ENCODE data around the gene SETD2. TPM values are rescaled to one million over a fixed set of nuclear protein-coding genes. Genes with fewer than 3 reads are reported as not detected.
"Not testable (repeated sequence)": the region's sequence is repeated elsewhere in the genome, so short reads cannot be mapped to it uniquely, and the experiment has no call there.

SETD2 gene
- polyA plus RNA-seq, 3 donors, result 3.1 to 22.4 (median 7.5) TPM

DNA sequence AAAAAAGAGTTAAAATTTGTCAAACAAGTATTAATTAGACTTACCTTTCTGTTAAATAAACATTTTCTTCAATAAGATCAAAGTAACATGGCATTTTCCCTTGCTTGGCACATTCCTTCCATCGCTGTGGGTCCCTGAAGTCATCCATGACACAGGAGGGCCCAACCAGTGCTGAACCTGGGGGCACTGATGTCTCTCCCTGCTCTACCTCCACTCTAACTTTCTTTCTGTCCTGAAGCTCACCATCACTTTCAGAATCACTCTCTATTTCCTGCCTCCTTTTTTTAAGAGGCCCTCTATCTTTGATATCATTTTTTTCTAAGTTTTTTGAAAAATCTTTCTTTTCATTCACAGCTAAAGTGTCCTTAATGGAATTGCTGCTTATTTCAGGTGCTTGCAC, 43.8 kb downstream of the SETD2 start:
- Mint-ChIP-seq H3K9me3 (peaks cover 0 to 16% (median 8%) of the 10 kb centered on the region in 7 donors), H3K27me3 (ENCODE audit: low read depth in 3 of 3) (no peaks in the 10 kb centered on the region), H3K4me1 (peaks cover under 1% of the 10 kb centered on the region), H3K36me3 (peaks cover 67 to 85% of the 10 kb centered on the region in 2 donors), H3K4me3 (no peak overlapping the region), H3K27ac (peak overlapping the region in 5 of 7 donors; percentile 20 to 69 (median 56))
- Histone ChIP-seq H3K4me2 (replicated peaks; ENCODE audit: extremely low read depth, low read length, poor library complexity, severe bottlenecking) (no peak overlapping the region), H3K79me2 (ENCODE audit: insufficient read depth, low read length) (peaks cover 20% of the 10 kb centered on the region), H3K27me3 (ENCODE audit: control insufficient read depth in 2 of 2, insufficient read depth in 2 of 2, low read length in 2 of 2) (no peaks in the 10 kb centered on the region), H3K4me1 (ENCODE audit: control insufficient read depth in 1 of 2, insufficient read depth in 2 of 2, low read length in 2 of 2) (no peaks in the 10 kb centered on the region), H3K4me3 (replicated peaks in 1 of 3; ENCODE audit: low read depth in 2 of 3, low read length in 3 of 3) (no peak overlapping the region), H3K27ac (ENCODE audit: low read depth in 1 of 2, low read length in 2 of 2) (no peak overlapping the region), H2AFZ (ENCODE audit: insufficient read depth, low read depth, low read length, poor library complexity, severe bottlenecking) (no peak overlapping the region), H4K20me1 (ENCODE audit: insufficient read depth, low read length) (peaks cover 36% of the 10 kb centered on the region), H3K9me3 (replicated peaks in 1 of 2; ENCODE audit: control insufficient read depth in 1 of 2, insufficient read depth in 1 of 2, low read length in 2 of 2) (peaks cover 0 to 3% of the 10 kb centered on the region in 2 donors), H3K9ac (ENCODE audit: insufficient read depth, low read length, poor library complexity, severe bottlenecking) (no peak overlapping the region), H3K36me3 (replicated peaks in 1 of 2; ENCODE audit: control insufficient read depth in 1 of 2, insufficient read depth in 2 of 2, low read length in 2 of 2) (peaks cover 46 to 90% of the 10 kb centered on the region in 2 donors)
- WGBS (ENCODE audit: insufficient coverage), result 100% methylated on average over 1 of the region's 1 CpG
- no peak for DNase-seq
- TF ChIP-seq, protein P1, sequence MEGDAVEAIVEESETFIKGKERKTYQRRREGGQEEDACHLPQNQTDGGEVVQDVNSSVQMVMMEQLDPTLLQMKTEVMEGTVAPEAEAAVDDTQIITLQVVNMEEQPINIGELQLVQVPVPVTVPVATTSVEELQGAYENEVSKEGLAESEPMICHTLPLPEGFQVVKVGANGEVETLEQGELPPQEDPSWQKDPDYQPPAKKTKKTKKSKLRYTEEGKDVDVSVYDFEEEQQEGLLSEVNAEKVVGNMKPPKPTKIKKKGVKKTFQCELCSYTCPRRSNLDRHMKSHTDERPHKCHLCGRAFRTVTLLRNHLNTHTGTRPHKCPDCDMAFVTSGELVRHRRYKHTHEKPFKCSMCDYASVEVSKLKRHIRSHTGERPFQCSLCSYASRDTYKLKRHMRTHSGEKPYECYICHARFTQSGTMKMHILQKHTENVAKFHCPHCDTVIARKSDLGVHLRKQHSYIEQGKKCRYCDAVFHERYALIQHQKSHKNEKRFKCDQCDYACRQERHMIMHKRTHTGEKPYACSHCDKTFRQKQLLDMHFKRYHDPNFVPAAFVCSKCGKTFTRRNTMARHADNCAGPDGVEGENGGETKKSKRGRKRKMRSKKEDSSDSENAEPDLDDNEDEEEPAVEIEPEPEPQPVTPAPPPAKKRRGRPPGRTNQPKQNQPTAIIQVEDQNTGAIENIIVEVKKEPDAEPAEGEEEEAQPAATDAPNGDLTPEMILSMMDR (IDR thresholded peaks at IDR 0.05), result no peak
- intact Hi-C loops (cut with micrococcal nuclease), result no loop called here

DNA sequence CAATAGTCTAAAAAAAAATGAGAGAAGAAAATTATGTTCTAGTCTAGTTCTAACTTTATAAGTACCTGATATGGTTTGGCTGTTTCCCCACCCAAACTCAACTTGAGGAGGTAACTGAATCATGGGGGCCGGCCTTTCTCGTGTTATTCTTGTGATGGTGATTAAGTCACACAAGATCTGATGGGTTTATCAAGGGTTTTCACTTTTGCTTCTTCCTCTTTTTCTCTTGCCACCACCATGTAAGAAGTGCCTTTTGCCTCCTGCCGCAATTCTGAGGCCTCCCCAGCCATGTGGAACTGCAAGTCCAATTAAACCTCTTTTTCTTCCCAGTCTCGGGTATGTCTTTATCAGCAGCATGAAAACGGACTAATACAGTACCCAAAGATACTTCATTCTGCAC, 44.5 kb downstream of the SETD2 start:
- not testable (repeated sequence) for H3K4me3 Mint-ChIP-seq
- peaks cover 74 to 88% of the 10 kb centered on the region in 2 donors for H3K36me3 Mint-ChIP-seq

More for the DNA sequence above, 44.5 kb downstream of the SETD2 start:
- H3K27ac ChIP-seq (ENCODE audit: low read depth in 1 of 2, low read length in 2 of 2); H2AFZ ChIP-seq (ENCODE audit: insufficient read depth, low read depth, low read length, poor library complexity, severe bottlenecking); H3K4me1 ChIP-seq (ENCODE audit: control insufficient read depth in 1 of 2, insufficient read depth in 2 of 2, low read length in 2 of 2); intact Hi-C loops (cut with micrococcal nuclease); H3K4me2 ChIP-seq (replicated peaks; ENCODE audit: extremely low read depth, low read length, poor library complexity, severe bottlenecking); H3K4me3 ChIP-seq (replicated peaks in 1 of 3; ENCODE audit: low read depth in 2 of 3, low read length in 3 of 3); DNase-seq; H3K4me1 Mint-ChIP-seq; H3K9ac ChIP-seq (ENCODE audit: insufficient read depth, low read length, poor library complexity, severe bottlenecking); H3K27me3 Mint-ChIP-seq (ENCODE audit: low read depth in 3 of 3); H3K27me3 ChIP-seq (ENCODE audit: control insufficient read depth in 2 of 2, insufficient read depth in 2 of 2, low read length in 2 of 2); H3K9me3 ChIP-seq (replicated peaks in 1 of 2; ENCODE audit: control insufficient read depth in 1 of 2, insufficient read depth in 1 of 2, low read length in 2 of 2): not testable (repeated sequence)
- Histone ChIP-seq H3K36me3 (replicated peaks in 1 of 2; ENCODE audit: control insufficient read depth in 1 of 2, insufficient read depth in 2 of 2, low read length in 2 of 2) (peaks cover 47 to 91% of the 10 kb centered on the region in 2 donors), H3K79me2 (ENCODE audit: insufficient read depth, low read length) (peaks cover 14% of the 10 kb centered on the region), H4K20me1 (ENCODE audit: insufficient read depth, low read length) (peaks cover 36% of the 10 kb centered on the region)
- WGBS (ENCODE audit: insufficient coverage), result 83% methylated on average over 1 of the region's 5 CpGs
- peaks cover 0 to 16% (median 8%) of the 10 kb centered on the region in 7 donors for H3K9me3 Mint-ChIP-seq
- H3K27ac Mint-ChIP-seq, result peak overlapping the region in 1 of 7 donors; percentile 73
